ENCODE results near the gene PIAS1.

- TF ChIP-seq CTCF (IDR thresholded peaks at IDR 0.05) (no peak), POLR2AphosphoS5 (IDR thresholded peaks at IDR 0.05) (no peak), POLR2A (IDR thresholded peaks at IDR 0.05) (no peak), EP300 (IDR thresholded peaks at IDR 0.05) (no peak)
Observed at GRCh38 chr15:68201879-68202261, 147.8 kb downstream of the PIAS1 start.
